Measurements from ENCODE around the gene EFL1.

The EFL1 gene

GRCh38 chr15:82146576-82146975 is 116.0 kb downstream of the EFL1 start:
- no peak for DNase-seq

GRCh38 chr15:82143390-82144385 is 118.8 kb downstream of the EFL1 start:
- no peak for DNase-seq

- no peak for DNase-seq
These were observed 121.6 kb downstream of the EFL1 start for GRCh38 chr15:82140886-82141285.

- DNase-seq, result no peak
These were observed 122.7 kb downstream of the EFL1 start for GRCh38 chr15:82139823-82140268.

- DNase-seq, result no peak
These were observed 124.2 kb downstream of the EFL1 start for GRCh38 chr15:82138306-82138705.

- DNase-seq, result no peak
These were observed 125.3 kb downstream of the EFL1 start for GRCh38 chr15:82137261-82137660.

- DNase-seq, result no peak
These were observed 126.4 kb downstream of the EFL1 start for GRCh38 chr15:82136120-82136519.

GRCh38 chr15:82135638-82136037 is 126.9 kb downstream of the EFL1 start:
- no peak for DNase-seq

- DNase-seq, result no peak
These were observed 128.1 kb downstream of the EFL1 start for GRCh38 chr15:82134461-82134860.

- DNase-seq, result no peak
These were observed 129.3 kb downstream of the EFL1 start for GRCh38 chr15:82133251-82133650.

GRCh38 chr15:82132742-82133141 is 129.8 kb downstream of the EFL1 start:
- no peak for DNase-seq

GRCh38 chr15:82132096-82132495 is 130.4 kb downstream of the EFL1 start:
- DNase-seq, result no peak

- no peak for DNase-seq
These were observed 132.3 kb downstream of the EFL1 start for GRCh38 chr15:82130248-82130647.

- DNase-seq, result no peak
These were observed 132.8 kb downstream of the EFL1 start for GRCh38 chr15:82129761-82130160.

GRCh38 chr15:82129149-82129692 is 133.3 kb downstream of the EFL1 start:
- no peak for DNase-seq

- DNase-seq, result no peak
These were observed 134.0 kb downstream of the EFL1 start for GRCh38 chr15:82128401-82129148.

- no peak for DNase-seq
These were observed 135.0 kb downstream of the EFL1 start for GRCh38 chr15:82127581-82127980.

- no peak for DNase-seq
These were observed 136.2 kb downstream of the EFL1 start for GRCh38 chr15:82126346-82126745.

- no peak for DNase-seq
These were observed 137.9 kb downstream of the EFL1 start for GRCh38 chr15:82124331-82125263.

GRCh38 chr15:82122746-82123400 is 139.7 kb downstream of the EFL1 start:
- DNase-seq, result no peak

GRCh38 chr15:82118040-82118439 is 144.5 kb downstream of the EFL1 start:
- DNase-seq, result no peak

- no peak for DNase-seq
These were observed 145.2 kb downstream of the EFL1 start for GRCh38 chr15:82117296-82117695.
